Esophagus squamous epithelium (tissue), 4 donors: Measurements from ENCODE around the gene RUFY3.

Source experiments
- CTCF ChIP-seq, 6 experiments: fragments of 450-650 bp in 4 of 6; fragments of 200-600 bp in 2 of 6; sonication (generic) in 2 of 6; IDR thresholded peaks; one replicate each; pipeline ENCODE4 v1.5.1; 2016 to 2019; ENCODE audit warnings: antibody characterized with exemption in 6 of 6, mild to moderate bottlenecking in 4 of 6, moderate library complexity in 4 of 6
- POLR2A ChIP-seq, 4 donors: fragments of 450-650 bp; IDR thresholded peaks; one replicate each; pipeline ENCODE4 v1.6.1; 2017; ENCODE audit warnings: antibody characterized with exemption in 4 of 4, mild to moderate bottlenecking in 4 of 4, moderate library complexity in 3 of 4

GRCh38 chr4:70703619-70704214 lies 18.0 kb upstream of the RUFY3 start:
- no peak for TF ChIP-seq CTCF (IDR thresholded peaks at IDR 0.05)
- TF ChIP-seq POLR2A (IDR thresholded peaks at IDR 0.05), result no peak
